ENCODE measurements around the gene ZNF750. TPM values are rescaled to one million over a fixed set of nuclear protein-coding genes. Genes with fewer than 3 reads are reported as not detected.

ZNF750 gene
- total RNA-seq, 1 donor from 2014 or later, result not detected

GRCh38 chr17:82808921-82809905 is 30.6 kb downstream of the ZNF750 start:
- no peak overlapping the region for H3K4me3 Mint-ChIP-seq
- peaks cover 2% of the 10 kb centered on the region for H3K27me3 Mint-ChIP-seq (ENCODE audit: insufficient read depth, low read depth)
- no peak overlapping the region for H3K4me3 ChIP-seq
- no peak overlapping the region for H3K9ac ChIP-seq
- no peak overlapping the region for H3K4me2 ChIP-seq
- H3K4me1 ChIP-seq, result no peaks in the 10 kb centered on the region
- no peaks in the 10 kb centered on the region for H3K9me3 Mint-ChIP-seq
- TF ChIP-seq, protein P1, sequence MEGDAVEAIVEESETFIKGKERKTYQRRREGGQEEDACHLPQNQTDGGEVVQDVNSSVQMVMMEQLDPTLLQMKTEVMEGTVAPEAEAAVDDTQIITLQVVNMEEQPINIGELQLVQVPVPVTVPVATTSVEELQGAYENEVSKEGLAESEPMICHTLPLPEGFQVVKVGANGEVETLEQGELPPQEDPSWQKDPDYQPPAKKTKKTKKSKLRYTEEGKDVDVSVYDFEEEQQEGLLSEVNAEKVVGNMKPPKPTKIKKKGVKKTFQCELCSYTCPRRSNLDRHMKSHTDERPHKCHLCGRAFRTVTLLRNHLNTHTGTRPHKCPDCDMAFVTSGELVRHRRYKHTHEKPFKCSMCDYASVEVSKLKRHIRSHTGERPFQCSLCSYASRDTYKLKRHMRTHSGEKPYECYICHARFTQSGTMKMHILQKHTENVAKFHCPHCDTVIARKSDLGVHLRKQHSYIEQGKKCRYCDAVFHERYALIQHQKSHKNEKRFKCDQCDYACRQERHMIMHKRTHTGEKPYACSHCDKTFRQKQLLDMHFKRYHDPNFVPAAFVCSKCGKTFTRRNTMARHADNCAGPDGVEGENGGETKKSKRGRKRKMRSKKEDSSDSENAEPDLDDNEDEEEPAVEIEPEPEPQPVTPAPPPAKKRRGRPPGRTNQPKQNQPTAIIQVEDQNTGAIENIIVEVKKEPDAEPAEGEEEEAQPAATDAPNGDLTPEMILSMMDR (IDR thresholded peaks at IDR 0.05), result no peak
- H3K27ac Mint-ChIP-seq, result no peak overlapping the region
- no peaks in the 10 kb centered on the region for H4K20me1 ChIP-seq (ENCODE audit: low read depth)
- H2AFZ ChIP-seq (replicated peaks), result no peak overlapping the region
- H3K9me3 ChIP-seq (ENCODE audit: low read depth), result no peaks in the 10 kb centered on the region
- no peak overlapping the region for H3K27ac ChIP-seq
- no peak for DNase-seq (ENCODE audit: low spot score)
- H3K79me2 ChIP-seq (ENCODE audit: low read depth), result no peaks in the 10 kb centered on the region
- peaks cover 6% of the 10 kb centered on the region for H3K36me3 Mint-ChIP-seq
- H3K27me3 ChIP-seq, result no peaks in the 10 kb centered on the region
- H3F3A ChIP-seq (ENCODE audit: low read depth), result no peaks in the 10 kb centered on the region
- no peaks in the 10 kb centered on the region for H3K4me1 Mint-ChIP-seq
- H3K36me3 ChIP-seq, result no peaks in the 10 kb centered on the region

DNA sequence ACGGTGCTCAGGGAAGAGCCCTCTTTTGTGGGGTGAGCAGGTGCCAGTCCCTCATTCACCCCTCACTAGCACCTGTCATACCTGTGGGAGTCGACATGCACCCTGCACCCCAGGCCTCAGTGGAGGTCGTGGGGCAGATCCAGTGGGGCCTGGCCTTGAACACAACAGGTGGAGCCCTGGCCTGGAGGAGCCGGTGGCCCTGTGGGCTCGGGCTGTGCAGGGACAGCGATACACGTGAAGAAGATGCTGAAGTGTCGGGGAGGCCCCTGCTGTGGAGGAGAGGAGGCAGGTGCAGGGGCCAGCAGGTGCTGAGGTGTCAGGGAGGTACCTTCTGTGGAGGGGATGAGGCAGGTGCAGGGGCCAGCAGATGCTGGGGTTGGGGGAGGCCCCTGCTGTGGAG is 31.8 kb downstream of the ZNF750 start:
- TF ChIP-seq, protein P1 (IDR thresholded peaks at IDR 0.05), result no peak
- no peak for TF ChIP-seq EZH2phosphoT487 (IDR thresholded peaks at IDR 0.05)
- TF ChIP-seq EZH2 (IDR thresholded peaks at IDR 0.05), result no peak
- no peak overlapping the region for H3K4me2 ChIP-seq
- H3F3A ChIP-seq (ENCODE audit: low read depth), result no peaks in the 10 kb centered on the region
- H3K4me1 Mint-ChIP-seq, result peaks cover 3% of the 10 kb centered on the region
- H3K27me3 ChIP-seq, result no peaks in the 10 kb centered on the region
- H3K27ac Mint-ChIP-seq, result no peak overlapping the region
- no peaks in the 10 kb centered on the region for H3K9me3 ChIP-seq (ENCODE audit: low read depth)
- H3K4me1 ChIP-seq, result no peaks in the 10 kb centered on the region
- no peaks in the 10 kb centered on the region for H3K36me3 ChIP-seq
- H3K79me2 ChIP-seq (ENCODE audit: low read depth), result peaks cover 5% of the 10 kb centered on the region
- DNase-seq (ENCODE audit: low spot score), result no peak
- peaks cover 6% of the 10 kb centered on the region for H3K36me3 Mint-ChIP-seq
- H3K27ac ChIP-seq, result no peak overlapping the region
- H3K9me3 Mint-ChIP-seq, result peaks cover 2% of the 10 kb centered on the region
- no peaks in the 10 kb centered on the region for H4K20me1 ChIP-seq (ENCODE audit: low read depth)
- no peak overlapping the region for H2AFZ ChIP-seq (replicated peaks)
- no peak overlapping the region for H3K4me3 ChIP-seq
- peaks cover 3% of the 10 kb centered on the region for H3K27me3 Mint-ChIP-seq (ENCODE audit: insufficient read depth, low read depth)
- H3K9ac ChIP-seq, result no peak overlapping the region
- H3K4me3 Mint-ChIP-seq, result no peak overlapping the region

DNA sequence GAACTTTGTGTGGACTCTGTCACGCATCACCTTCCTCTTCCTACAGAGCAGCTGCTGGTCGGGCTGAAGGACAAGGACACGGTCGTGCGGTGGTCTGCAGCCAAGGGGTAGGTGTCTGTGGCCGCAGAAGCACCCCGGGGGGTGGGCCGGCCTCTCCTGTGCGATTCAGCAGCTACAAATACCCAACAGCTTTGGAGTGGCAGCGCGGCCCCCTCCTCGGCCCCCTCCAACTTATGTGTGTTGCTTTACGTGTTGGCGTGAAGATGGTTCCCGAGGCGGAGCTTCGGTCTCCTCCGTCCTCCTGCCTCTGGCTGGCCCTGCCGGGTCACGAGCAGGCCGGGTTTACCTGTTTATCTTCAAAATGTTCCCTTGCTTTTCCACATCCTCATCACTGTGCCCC is 32.3 kb downstream of the ZNF750 start:
- peaks cover 10% of the 10 kb centered on the region for H3K79me2 ChIP-seq (ENCODE audit: low read depth)
- H3K4me1 Mint-ChIP-seq, result peaks cover 3% of the 10 kb centered on the region
- no peak for DNase-seq (ENCODE audit: low spot score)
- no peak overlapping the region for H3K4me3 Mint-ChIP-seq
- TF ChIP-seq EZH2 (IDR thresholded peaks at IDR 0.05), result no peak
- TF ChIP-seq, protein P1 (IDR thresholded peaks at IDR 0.05), result no peak
- TF ChIP-seq EZH2phosphoT487 (IDR thresholded peaks at IDR 0.05), result no peak
- no peaks in the 10 kb centered on the region for H3K27me3 ChIP-seq
- H3F3A ChIP-seq (ENCODE audit: low read depth), result no peaks in the 10 kb centered on the region
- no peaks in the 10 kb centered on the region for H3K36me3 ChIP-seq
- peaks cover 4% of the 10 kb centered on the region for H3K27me3 Mint-ChIP-seq (ENCODE audit: insufficient read depth, low read depth)
- peaks cover 9% of the 10 kb centered on the region for H3K36me3 Mint-ChIP-seq
- no peak overlapping the region for H3K27ac Mint-ChIP-seq
- H3K4me2 ChIP-seq, result no peak overlapping the region
- H3K9me3 ChIP-seq (ENCODE audit: low read depth), result no peaks in the 10 kb centered on the region
- H3K4me1 ChIP-seq, result no peaks in the 10 kb centered on the region
- no peak overlapping the region for H3K27ac ChIP-seq
- H2AFZ ChIP-seq (replicated peaks), result no peak overlapping the region
- no peak overlapping the region for H3K4me3 ChIP-seq
- no peaks in the 10 kb centered on the region for H4K20me1 ChIP-seq (ENCODE audit: low read depth)
- H3K9ac ChIP-seq, result no peak overlapping the region
- peaks cover 5% of the 10 kb centered on the region for H3K9me3 Mint-ChIP-seq

All from neural progenitor cell (in vitro differentiated cells).